IPS-11a (cell line): ENCODE measurements around the gene MARS1.
"Not testable (repeated sequence)": the region's sequence is repeated elsewhere in the genome, so short reads cannot be mapped to it uniquely, and the experiment has no call there.

Experiments used
- H3K4me3 ChIP-seq: one replicate; pipeline ENCODE4 v1.5.1; 2013; ENCODE audit warnings: low read depth, low read length, control low read depth

The MARS1 gene

GRCh38 chr12:57487597-57488401 is at the start of gene MARS1:
Gene MARS1, plus strand, starts transcription at chr12:57488068. Its CDS starts 23 bp downstream, at chr12:57488091.
- H3K4me3 ChIP-seq, result peak within 1 kb of the TSS; percentile 100

DNA sequence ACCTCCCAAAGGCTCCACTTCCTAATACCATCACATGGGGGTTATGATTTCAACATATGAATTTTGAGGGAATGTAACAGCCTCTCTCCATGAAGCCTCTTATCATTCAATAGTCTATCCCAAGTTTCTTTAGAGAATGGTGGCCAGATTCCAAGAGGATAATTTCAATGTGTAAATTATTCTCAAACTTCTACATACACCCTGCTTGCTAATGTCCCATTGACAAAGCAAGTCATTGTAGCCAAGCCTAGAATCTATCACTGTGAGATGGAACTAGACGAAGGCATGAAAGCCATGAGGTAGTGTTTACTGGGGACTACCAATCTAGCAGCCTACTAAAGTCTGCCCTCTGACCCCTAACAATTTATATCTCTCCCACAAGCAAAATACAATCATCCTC is 49.5 kb upstream of the MARS1 start:
- no peak overlapping the region for H3K4me3 ChIP-seq

DNA sequence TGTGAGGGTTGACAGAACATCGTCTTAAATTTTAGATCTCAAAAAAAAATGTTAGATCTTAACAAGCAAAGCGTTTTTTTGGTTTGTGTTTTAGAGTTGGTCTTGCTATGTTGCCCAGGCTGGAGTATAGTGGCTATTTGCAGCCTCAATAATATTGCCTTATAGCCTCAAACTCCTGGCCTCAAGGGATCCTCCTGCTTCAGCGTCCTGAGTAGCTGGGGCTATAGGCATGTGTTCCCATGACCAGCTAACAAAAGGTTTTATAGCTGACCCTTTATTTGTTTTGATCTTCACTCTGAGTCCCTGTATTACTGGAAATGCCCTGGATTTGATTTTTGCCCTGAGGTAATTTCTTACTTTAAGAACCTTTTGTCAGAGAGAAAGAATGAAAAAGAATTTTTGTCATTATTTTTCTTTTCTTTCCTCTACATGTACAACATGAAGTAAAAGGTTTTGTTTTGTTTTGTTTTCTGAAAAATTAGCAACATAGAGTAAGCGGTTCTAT is 48.1 kb upstream of the MARS1 start:
- H3K4me3 ChIP-seq, result no peak overlapping the region

DNA sequence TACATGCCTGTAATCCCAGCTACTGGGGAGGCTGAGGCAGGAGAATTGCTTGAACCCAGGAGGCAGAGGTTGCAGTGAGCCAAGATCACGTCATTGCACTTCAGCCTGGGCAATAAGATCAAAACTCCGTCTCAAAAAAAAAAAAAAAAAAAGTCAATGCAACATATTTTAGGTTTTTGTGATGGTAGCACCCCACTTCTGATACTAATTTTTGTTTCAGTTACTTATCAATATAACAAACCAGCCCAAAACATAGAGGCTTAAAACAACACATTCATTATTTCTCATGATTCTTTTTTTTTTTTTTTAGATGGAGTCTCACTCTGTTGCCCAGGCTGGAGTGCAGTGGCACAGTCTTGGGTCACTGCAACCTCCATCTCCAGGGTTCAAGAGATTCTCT is 46.5 kb upstream of the MARS1 start:
- H3K4me3 ChIP-seq, result not testable (repeated sequence)

- no peak overlapping the region for H3K4me3 ChIP-seq
Measured at GRCh38 chr12:57441846-57442427, 45.9 kb upstream of the MARS1 start.

GRCh38 chr12:57444337-57444736 is 43.5 kb upstream of the MARS1 start:
- not testable (repeated sequence) for H3K4me3 ChIP-seq

DNA sequence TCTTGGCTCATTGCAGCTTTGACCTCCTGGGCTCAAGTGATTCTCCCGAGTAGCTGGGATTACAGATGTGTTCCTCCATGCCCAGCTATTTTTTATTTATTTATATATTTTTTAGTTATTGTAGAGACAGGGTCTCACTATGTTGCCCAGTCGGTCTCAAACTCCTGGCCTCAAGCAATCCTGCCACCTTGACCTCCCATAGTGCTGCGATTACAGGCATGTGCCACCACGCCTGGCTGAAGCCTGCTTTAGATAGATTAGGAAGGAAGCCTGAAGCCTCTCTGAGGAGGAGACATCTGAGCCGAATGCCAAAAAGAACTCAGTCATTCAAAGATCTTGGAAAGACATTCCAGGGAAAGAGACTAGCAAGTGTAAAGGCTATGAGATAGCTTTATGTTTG is 43.1 kb upstream of the MARS1 start:
- H3K4me3 ChIP-seq, result no peak overlapping the region

DNA sequence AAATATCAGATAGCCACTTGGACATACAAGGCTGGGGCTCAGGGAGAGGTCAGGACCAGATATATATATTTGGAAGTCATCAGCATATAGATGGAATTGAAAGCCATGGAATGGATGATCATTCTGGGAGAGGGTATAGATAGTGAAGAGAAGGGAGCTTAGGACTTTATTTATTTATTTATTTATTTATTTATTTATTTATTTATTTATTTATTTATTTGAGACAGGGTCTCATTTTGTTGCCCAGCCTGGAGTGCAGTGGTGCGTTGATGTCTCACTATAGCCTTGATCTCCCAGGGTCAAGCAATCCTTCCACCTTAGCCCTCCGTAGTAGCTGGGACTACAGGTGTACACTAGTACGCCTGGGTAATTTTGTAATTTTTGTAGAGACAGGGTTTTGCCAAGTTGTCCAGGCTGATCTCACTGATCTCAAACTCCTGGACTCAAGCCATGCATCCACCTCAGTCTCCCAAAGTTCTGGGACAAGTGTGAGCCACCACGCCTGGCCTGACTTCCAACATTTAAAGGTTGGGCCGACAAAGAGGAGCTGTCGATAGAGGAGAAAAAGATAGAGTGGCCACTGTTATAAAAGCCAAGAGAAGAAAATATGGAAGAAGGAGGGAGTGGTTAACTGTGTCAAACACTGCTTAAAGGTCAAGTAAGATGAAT is 41.4 kb upstream of the MARS1 start:
- H3K4me3 ChIP-seq, result no peak overlapping the region

DNA sequence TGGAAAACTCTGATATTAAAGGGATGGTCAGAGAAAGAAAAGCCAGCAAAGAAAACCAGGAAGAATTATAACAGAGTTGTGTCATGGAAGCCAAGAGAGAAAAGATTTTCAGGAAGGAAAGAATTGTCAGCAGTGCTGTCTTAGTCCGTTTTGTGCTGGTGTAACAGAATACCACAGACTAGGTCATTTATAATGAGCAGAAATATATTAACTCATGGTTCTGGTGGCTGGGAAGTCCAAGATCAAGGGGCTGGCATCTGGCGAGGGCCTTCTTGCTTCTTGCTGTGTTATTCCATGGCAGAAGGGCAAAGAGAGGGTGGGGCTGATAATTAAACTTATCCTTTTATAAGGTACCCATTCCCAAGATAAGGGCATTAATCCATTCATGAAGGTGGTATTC is 39.2 kb upstream of the MARS1 start:
- no peak overlapping the region for H3K4me3 ChIP-seq

DNA sequence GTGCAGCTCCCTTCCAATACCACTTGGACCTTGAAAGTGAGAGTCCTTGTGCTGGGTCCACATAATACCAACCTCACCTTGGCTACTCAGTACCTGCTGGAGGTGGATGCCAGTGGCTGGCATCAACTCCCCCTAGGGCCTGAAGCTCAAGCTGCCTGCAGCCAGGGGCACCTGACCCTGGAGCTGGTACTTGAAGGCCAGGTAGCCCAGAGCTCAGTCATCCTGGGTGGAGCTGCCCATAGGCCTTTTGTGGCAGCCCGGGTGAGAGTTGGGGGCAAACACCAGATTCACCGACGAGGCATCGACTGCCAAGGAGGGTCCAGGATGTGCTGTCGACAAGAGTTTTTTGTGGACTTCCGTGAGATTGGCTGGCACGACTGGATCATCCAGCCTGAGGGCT is 38.5 kb upstream of the MARS1 start:
- no peak overlapping the region for H3K4me3 ChIP-seq

DNA sequence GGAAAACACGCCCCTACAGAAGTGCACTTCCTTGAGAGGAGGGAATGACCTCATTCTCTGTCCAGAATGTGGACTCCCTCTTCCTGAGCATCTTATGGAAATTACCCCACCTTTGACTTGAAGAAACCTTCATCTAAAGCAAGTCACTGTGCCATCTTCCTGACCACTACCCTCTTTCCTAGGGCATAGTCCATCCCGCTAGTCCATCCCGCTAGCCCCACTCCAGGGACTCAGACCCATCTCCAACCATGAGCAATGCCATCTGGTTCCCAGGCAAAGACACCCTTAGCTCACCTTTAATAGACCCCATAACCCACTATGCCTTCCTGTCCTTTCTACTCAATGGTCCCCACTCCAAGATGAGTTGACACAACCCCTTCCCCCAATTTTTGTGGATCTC is 37.8 kb upstream of the MARS1 start:
- H3K4me3 ChIP-seq, result no peak overlapping the region

DNA sequence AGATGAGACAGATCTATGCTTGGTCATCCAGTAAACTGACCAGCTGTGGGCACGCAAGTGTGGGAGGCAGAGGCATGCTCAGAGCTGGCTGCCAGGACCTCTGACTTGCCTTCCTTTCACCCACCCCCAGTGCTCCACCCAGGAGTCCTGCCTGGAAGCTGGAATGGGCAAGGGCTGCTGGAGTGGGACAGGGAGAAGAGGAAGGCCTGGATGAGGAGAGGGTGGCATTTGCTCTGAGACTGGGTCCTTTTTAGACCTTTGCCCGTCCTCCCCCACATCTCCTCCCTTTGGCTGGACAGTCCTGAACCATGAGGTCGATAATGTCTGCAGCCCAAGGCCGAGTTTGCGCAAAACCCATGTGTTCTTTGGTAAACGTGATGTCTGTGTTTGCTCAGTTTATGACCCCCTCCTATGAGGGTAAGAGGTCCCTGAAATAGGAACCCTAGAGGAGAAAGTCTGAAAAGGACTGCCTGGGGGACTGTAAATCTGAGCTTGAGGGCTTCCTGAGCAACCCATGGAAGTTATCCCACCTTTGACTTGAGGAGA is 36.6 kb upstream of the MARS1 start:
- H3K4me3 ChIP-seq, result no peak overlapping the region

DNA sequence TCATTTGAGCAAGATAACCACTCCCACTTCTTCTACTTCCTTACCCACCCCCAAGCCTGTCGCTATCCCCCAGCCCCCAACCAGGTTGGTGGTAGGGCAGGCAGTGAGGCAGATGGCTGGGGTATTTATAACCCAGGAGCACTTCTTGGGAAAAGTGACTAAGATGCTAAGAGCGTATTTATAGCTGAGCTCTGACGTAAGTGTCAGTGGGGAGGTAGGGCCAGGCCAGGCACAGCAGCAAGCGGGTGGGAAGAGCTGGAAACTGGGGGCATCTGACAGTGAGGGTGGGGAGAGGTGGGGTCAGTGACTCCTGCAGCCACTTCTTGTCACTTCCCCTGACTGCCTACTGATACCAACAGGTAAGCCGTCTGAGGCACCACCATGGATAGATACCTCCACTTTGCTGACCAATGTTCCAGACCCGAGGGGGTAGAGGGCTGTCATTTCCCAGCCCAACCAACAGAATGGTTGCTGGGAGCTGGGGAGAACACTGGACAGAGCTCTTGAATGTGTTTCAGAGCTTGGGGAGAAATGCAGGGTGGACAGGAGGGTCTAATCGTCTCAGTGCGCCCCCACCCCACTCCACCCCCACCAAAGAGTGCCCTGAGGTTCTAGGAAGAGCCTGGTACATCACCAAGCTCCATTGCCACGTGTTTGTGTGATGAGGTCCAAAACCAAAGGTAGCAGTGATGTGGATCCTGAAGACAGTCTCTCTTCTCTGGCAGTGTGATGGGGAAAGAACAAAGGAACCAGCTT is 35.5 kb upstream of the MARS1 start:
- H3K4me3 ChIP-seq, result no peak overlapping the region

GRCh38 chr12:57452937-57453509 is 34.8 kb upstream of the MARS1 start:
- no peak overlapping the region for H3K4me3 ChIP-seq

DNA sequence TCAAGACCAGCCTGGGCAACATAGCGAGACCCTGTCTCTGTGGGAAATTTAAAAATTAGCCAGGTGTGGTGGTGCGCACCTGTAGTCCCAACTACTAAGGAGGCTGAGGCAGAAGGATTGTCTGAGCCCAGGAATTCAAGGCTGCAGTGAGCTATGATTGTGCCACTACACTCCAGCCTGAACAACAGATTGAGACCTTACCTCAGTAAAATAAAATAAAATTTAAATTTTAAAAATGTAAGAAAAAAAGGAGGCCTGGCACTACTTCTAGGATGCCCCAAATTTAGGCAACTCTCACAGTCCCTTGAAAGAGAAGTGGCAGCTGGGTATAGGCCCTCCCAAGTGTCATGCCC is 33.7 kb upstream of the MARS1 start:
- no peak overlapping the region for H3K4me3 ChIP-seq

DNA sequence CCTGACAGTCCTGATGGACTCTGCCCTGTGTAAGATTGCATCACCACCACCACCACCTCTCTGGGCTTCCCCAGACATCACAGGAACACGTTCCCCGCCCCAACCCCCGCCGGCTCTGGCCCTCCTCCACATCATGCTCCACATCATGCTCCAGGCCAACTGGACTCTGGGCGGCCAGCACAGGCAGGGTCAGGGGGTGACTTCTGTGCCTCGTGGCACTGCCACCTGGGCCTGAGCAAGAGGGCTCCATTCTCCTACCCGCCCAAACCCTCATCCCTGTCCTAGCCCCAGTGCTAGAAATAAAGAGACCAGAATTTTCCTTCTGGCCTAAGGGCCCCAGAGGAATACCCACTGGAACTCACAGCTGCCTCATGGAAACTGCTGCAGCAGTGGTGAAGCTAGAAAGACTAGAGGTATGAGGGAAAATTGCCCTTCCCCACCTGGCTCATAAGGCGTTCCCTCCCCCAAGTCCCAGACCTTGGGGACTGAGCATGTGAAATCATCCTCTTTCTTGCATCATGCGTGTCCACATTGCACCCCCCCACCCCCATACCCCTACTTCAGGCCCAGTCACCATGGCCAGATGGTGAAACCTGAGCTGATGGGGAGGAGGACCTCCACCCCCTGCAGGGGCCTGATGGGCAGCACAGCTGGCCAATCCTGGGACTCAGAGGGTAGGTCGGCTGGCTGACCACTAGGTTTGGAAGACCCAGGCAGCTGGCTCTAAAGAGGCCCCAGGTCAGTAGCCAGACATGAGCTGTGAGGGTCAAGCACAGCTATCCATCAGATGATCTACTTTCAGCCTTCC is 33.1 kb upstream of the MARS1 start, which contains the start of gene INHBE:
Gene INHBE, plus strand, starts transcription at position 742 of the 808 bp plus-strand sequence. CDS start 230 bp downstream, outside the sequence.
- H3K4me3 ChIP-seq, result peak within 1 kb of the TSS; percentile 50

GRCh38 chr12:57455374-57456144 is 32.3 kb upstream of the MARS1 start:
- peak overlapping the region; percentile 50 for H3K4me3 ChIP-seq

DNA sequence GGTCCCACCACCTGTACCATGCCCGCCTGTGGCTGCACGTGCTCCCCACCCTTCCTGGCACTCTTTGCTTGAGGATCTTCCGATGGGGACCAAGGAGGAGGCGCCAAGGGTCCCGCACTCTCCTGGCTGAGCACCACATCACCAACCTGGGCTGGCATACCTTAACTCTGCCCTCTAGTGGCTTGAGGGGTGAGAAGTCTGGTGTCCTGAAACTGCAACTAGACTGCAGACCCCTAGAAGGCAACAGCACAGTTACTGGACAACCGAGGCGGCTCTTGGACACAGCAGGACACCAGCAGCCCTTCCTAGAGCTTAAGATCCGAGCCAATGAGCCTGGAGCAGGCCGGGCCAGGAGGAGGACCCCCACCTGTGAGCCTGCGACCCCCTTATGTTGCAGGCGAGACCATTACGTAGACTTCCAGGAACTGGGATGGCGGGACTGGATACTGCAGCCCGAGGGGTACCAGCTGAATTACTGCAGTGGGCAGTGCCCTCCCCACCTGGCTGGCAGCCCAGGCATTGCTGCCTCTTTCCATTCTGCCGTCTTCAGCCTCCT is 31.6 kb upstream of the MARS1 start:
- peak overlapping the region; percentile 50 for H3K4me3 ChIP-seq
